SIG-M5 treated with dmso at 0.1 percent for 504 hours (cell line): Measurements from ENCODE around the gene CARM1.

ENCODE experiments used
- DNase-seq: peaks from one replicate; lab custom pipeline; 2025; ENCODE audit not compliant: unreplicated experiment; lab: John Stamatoyannopoulos, UW

CARM1 gene

GRCh38 chr19:10968527-10969135, 97.3 kb downstream of the CARM1 start:
- DNase-seq: no peak

GRCh38 chr19:10971107-10971726, 99.9 kb downstream of the CARM1 start:
- peak; percentile 37 for DNase-seq
